ENCODE measurements around the gene MAP3K5. TPM values are rescaled to one million over a fixed set of nuclear protein-coding genes. Genes with fewer than 3 reads are reported as not detected.

Gene MAP3K5
- polyA plus RNA-seq, 3 donors: 9.6 to 12.0 (median 11.1) TPM

GRCh38 chr6:136547871-136548270, 244.4 kb downstream of the MAP3K5 start:
- no peak for TF ChIP-seq CTCF (IDR thresholded peaks at IDR 0.05)
- peaks cover 38 to 42% (median 39%) of the 10 kb centered on the region in 3 donors for H3K27me3 Mint-ChIP-seq (ENCODE audit: low read depth in 3 of 3)
- peaks cover 23 to 37% of the 10 kb centered on the region in 2 donors for H3K27me3 ChIP-seq (ENCODE audit: control insufficient read depth in 2 of 2, insufficient read depth in 2 of 2, low read length in 2 of 2)

GRCh38 chr6:136547336-136547735, 244.9 kb downstream of the MAP3K5 start:
- no peaks in the 10 kb centered on the region for H4K20me1 ChIP-seq (ENCODE audit: insufficient read depth, low read length)
- peaks cover 36 to 39% (median 36%) of the 10 kb centered on the region in 3 donors for H3K27me3 Mint-ChIP-seq (ENCODE audit: low read depth in 3 of 3)
- no peak overlapping the region for H3K9ac ChIP-seq (ENCODE audit: insufficient read depth, low read length, poor library complexity, severe bottlenecking)
- peaks cover 0 to 10% of the 10 kb centered on the region in 2 donors for H3K36me3 Mint-ChIP-seq
- no peak overlapping the region for H3K4me3 ChIP-seq (replicated peaks in 1 of 3; ENCODE audit: low read depth in 2 of 3, low read length in 3 of 3)
- WGBS (ENCODE audit: insufficient coverage): no CpG with 5 or more reads among the region's 4 CpGs
- H3K9me3 ChIP-seq (replicated peaks in 1 of 2; ENCODE audit: control insufficient read depth in 1 of 2, insufficient read depth in 1 of 2, low read length in 2 of 2): no peaks in the 10 kb centered on the region
- no peaks in the 10 kb centered on the region for H3K79me2 ChIP-seq (ENCODE audit: insufficient read depth, low read length)
- intact Hi-C loops (cut with micrococcal nuclease): no loop called here
- no peak overlapping the region for H3K27ac ChIP-seq (ENCODE audit: low read depth in 1 of 2, low read length in 2 of 2)
- peaks cover 0 to 8% (median 0%) of the 10 kb centered on the region in 7 donors for H3K9me3 Mint-ChIP-seq
- DNase-seq: no peak
- H3K4me1 Mint-ChIP-seq: peaks cover 13% of the 10 kb centered on the region
- no peak overlapping the region for H3K27ac Mint-ChIP-seq
- H3K4me1 ChIP-seq (ENCODE audit: control insufficient read depth in 1 of 2, insufficient read depth in 2 of 2, low read length in 2 of 2): peaks cover 15 to 16% of the 10 kb centered on the region in 2 donors
- no peaks in the 10 kb centered on the region for H3K36me3 ChIP-seq (replicated peaks in 1 of 2; ENCODE audit: control insufficient read depth in 1 of 2, insufficient read depth in 2 of 2, low read length in 2 of 2)
- H3K27me3 ChIP-seq (ENCODE audit: control insufficient read depth in 2 of 2, insufficient read depth in 2 of 2, low read length in 2 of 2): peaks cover 23 to 33% of the 10 kb centered on the region in 2 donors
- no peak overlapping the region for H3K4me3 Mint-ChIP-seq
- peak; percentile 30 for TF ChIP-seq CTCF (IDR thresholded peaks at IDR 0.05)
- no peak overlapping the region for H2AFZ ChIP-seq (ENCODE audit: insufficient read depth, low read depth, low read length, poor library complexity, severe bottlenecking)
- H3K4me2 ChIP-seq (replicated peaks; ENCODE audit: extremely low read depth, low read length, poor library complexity, severe bottlenecking): no peak overlapping the region

More at GRCh38 chr6:136547871-136548270, 244.4 kb downstream of the MAP3K5 start:
- DNase-seq: no peak
- Mint-ChIP-seq H3K9me3 (peaks cover 0 to 8% (median 0%) of the 10 kb centered on the region in 7 donors), H3K4me3 (no peak overlapping the region), H3K27ac (no peak overlapping the region), H3K36me3 (peaks cover 0 to 10% of the 10 kb centered on the region in 2 donors), H3K4me1 (peaks cover 13% of the 10 kb centered on the region)
- no CpG with 5 or more reads among the region's 1 CpG for WGBS (ENCODE audit: insufficient coverage)
- Histone ChIP-seq H3K4me2 (replicated peaks; ENCODE audit: extremely low read depth, low read length, poor library complexity, severe bottlenecking) (no peak overlapping the region), H3K27ac (ENCODE audit: low read depth in 1 of 2, low read length in 2 of 2) (no peak overlapping the region), H3K36me3 (replicated peaks in 1 of 2; ENCODE audit: control insufficient read depth in 1 of 2, insufficient read depth in 2 of 2, low read length in 2 of 2) (no peaks in the 10 kb centered on the region), H3K4me3 (replicated peaks in 1 of 3; ENCODE audit: low read depth in 2 of 3, low read length in 3 of 3) (no peak overlapping the region), H3K79me2 (ENCODE audit: insufficient read depth, low read length) (no peaks in the 10 kb centered on the region), H3K9me3 (replicated peaks in 1 of 2; ENCODE audit: control insufficient read depth in 1 of 2, insufficient read depth in 1 of 2, low read length in 2 of 2) (no peaks in the 10 kb centered on the region), H2AFZ (ENCODE audit: insufficient read depth, low read depth, low read length, poor library complexity, severe bottlenecking) (no peak overlapping the region), H3K9ac (ENCODE audit: insufficient read depth, low read length, poor library complexity, severe bottlenecking) (no peak overlapping the region), H3K4me1 (ENCODE audit: control insufficient read depth in 1 of 2, insufficient read depth in 2 of 2, low read length in 2 of 2) (peaks cover 15 to 16% of the 10 kb centered on the region in 2 donors), H4K20me1 (ENCODE audit: insufficient read depth, low read length) (no peaks in the 10 kb centered on the region)
- intact Hi-C loops (cut with micrococcal nuclease): no loop called here

Measured in CD14-positive monocyte (primary cell).